ENCODE results near the gene SCFD2.

DNA sequence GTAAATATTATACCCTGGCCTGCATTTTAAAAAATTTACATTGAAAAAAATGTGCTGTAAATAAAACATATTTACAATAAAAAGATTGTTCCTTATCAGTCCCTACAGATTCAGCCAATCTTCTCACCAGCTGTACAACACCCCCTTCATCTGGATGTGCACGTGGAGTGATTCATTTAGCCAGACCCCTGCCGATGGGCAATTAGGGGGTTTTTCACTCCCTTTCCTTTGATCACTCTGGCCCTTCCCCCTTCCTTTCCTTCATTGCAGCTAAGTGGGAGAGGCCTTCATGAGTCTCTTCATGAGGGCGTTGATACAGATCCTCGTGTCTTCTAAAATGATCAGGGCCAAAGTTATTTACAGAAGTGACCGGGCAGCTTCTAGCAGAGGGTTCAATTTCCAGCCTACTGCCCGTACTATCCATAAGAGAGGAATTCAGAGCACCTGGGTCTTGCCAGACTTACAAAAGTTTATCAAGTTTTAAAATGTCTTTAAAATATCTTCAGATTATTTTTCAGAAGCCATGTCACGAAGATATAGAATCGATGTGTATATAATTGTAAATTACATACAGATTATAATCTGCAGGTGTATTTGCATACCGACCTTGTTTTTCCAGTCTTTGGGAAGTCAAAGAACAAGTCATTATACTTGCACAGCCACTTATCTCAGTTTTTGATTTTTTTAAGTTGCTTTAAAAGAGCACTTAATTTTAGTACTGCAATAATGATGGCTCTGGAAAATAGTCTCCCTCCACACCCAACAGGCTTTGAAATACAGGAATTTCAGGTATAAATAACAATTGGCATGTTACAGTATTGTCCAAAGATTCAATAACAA lies 525.1 kb downstream of the SCFD2 start:
- TF ChIP-seq CTCF (IDR thresholded peaks at IDR 0.05) (no peak), POLR2A (IDR thresholded peaks at IDR 0.05) (no peak), EP300 (IDR thresholded peaks at IDR 0.05) (no peak)
